C4-2B (cell line): ENCODE results near the gene TMEM33.

Experiments used
- CTCF ChIP-seq: fragments of 450-650 bp; conservative IDR thresholded peaks from 2 replicates; pipeline ENCODE4 v1.5.1; 2017; ENCODE audit warnings: mild to moderate bottlenecking
- ZFX ChIP-seq: fragments of 450-650 bp; IDR thresholded peaks from 2 replicates; pipeline ENCODE4 v1.6.1; 2017

- TF ChIP-seq CTCF (no peak), ZFX (no peak)
Observed at GRCh38 chr4:41977709-41978108, 42.5 kb downstream of the TMEM33 start.
